ENCODE data around the gene PAAF1.

Gene PAAF1

DNA sequence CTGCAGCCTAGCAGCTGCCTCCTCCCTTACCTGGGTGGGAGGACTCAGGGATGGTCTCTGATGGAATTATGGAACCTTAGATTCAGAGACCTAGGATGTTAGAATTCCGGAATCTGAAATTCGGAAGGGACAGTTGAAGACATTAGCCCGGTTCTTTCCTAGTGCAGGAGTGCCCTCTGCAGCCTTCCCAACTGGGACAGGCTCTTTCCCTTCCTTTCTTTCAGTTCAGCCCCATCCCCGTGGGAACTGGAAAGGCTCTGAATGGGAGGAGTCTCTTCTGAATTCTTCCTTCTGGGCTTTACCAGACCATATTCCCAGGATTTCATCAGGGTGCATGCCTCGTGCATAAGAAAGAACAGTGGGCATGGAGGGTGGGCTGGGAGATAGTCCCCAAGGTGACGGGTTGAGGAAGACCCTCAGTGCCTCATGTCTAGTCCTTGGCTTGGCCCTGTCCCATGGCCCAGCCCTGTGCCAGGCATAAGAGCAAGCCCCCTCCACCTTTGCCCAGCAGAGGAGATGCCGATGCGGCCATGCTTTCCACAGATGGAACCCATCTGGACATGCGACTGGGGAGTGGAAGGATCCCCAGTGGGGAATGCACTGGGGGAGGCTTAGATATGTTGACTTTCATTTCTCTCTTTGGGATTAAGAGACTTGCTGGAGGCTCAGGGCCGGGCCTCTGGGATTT lies 88.4 kb downstream of the PAAF1 start:
- ATAC-seq (replicated peaks): no peak
- DNase-seq: no peak
- Mint-ChIP-seq H3K9me3 (no peaks in the 10 kb centered on the region), H3K27ac (no peak overlapping the region), H3K4me3 (no peak overlapping the region), H3K27me3 (no peaks in the 10 kb centered on the region), H3K4me1 (peaks cover 24 to 38% of the 10 kb centered on the region in 2 donors), H3K36me3 (no peaks in the 10 kb centered on the region)

DNA sequence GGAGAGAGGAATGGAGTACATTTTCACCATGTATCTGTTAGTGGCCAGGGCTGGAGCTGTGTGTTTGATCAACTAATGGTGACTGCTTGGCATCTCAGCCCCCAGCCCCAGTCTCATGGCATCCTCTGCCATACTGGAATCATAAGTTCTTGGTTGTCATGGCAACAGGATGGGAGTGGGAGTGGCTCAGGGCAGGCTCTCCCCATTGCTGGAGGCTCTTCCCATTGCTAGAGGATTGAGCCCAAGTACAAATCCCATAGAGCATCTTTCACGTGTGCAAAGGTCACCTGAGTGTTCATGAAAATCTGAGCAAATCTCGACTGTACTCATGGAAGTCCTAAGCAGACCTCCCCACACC lies 88.9 kb downstream of the PAAF1 start:
- no peaks in the 10 kb centered on the region for H3K9me3 Mint-ChIP-seq
- H3K27ac Mint-ChIP-seq: no peak overlapping the region
- ATAC-seq (replicated peaks) (no peak), DNase-seq (no peak)
- peaks cover 27 to 43% of the 10 kb centered on the region in 2 donors for H3K4me1 Mint-ChIP-seq
- no peaks in the 10 kb centered on the region for H3K36me3 Mint-ChIP-seq
- no peaks in the 10 kb centered on the region for H3K27me3 Mint-ChIP-seq
- no peak overlapping the region for H3K4me3 Mint-ChIP-seq

- no peak overlapping the region for H3K4me3 Mint-ChIP-seq
- H3K4me1 Mint-ChIP-seq: peaks cover 44 to 70% of the 10 kb centered on the region in 2 donors
- H3K9me3 Mint-ChIP-seq: no peaks in the 10 kb centered on the region
- DNase-seq (no peak), ATAC-seq (replicated peaks) (no peak)
- H3K36me3 Mint-ChIP-seq: peaks cover 6 to 9% of the 10 kb centered on the region in 2 donors
- peak overlapping the region; percentile 15 for H3K27ac Mint-ChIP-seq
- H3K27me3 Mint-ChIP-seq: no peaks in the 10 kb centered on the region
Observed at GRCh38 chr11:73968356-73968966, 91.7 kb downstream of the PAAF1 start.

DNA sequence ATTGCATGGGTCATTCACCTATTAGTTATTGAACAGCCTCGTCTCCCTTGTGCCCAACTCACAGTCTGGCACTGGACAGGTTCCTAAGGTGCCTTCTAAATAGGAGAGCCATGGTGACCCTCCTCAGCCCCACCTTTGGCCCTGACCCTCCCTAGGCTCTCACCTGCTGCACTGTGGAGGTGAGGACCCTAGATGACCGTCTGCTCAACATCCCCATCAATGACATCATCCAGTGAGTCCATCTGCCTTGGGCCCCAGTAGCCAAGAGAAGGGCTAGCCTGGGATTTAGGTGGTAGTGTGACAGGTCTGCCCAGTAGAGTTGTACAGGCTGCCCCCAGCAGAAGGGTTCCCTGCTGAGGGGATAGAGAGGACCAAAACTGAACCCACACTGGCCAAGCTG lies 92.3 kb downstream of the PAAF1 start:
- H3K9me3 Mint-ChIP-seq: no peaks in the 10 kb centered on the region
- no peak overlapping the region for H3K4me3 Mint-ChIP-seq
- H3K27me3 Mint-ChIP-seq: no peaks in the 10 kb centered on the region
- peaks cover 47 to 73% of the 10 kb centered on the region in 2 donors for H3K4me1 Mint-ChIP-seq
- no peak for DNase-seq
- peak overlapping the region; percentile 52 for H3K27ac Mint-ChIP-seq
- ATAC-seq (replicated peaks): no peak
- peaks cover 8 to 14% of the 10 kb centered on the region in 2 donors for H3K36me3 Mint-ChIP-seq

GRCh38 chr11:73969991-73970800 lies 93.4 kb downstream of the PAAF1 start:
- H3K9me3 Mint-ChIP-seq: no peaks in the 10 kb centered on the region
- peaks cover 16 to 25% of the 10 kb centered on the region in 2 donors for H3K36me3 Mint-ChIP-seq
- H3K27me3 Mint-ChIP-seq: no peaks in the 10 kb centered on the region
- no peak for DNase-seq
- peaks cover 55 to 76% of the 10 kb centered on the region in 2 donors for H3K4me1 Mint-ChIP-seq
- H3K27ac Mint-ChIP-seq: peak overlapping the region; percentile 71
- H3K4me3 Mint-ChIP-seq: peak overlapping the region in 1 of 2 donors; percentile 8
- peak in 1 of 2 donors; percentile 25 for ATAC-seq (replicated peaks)

- H3K36me3 Mint-ChIP-seq: peaks cover 27 to 36% of the 10 kb centered on the region in 2 donors
- H3K9me3 Mint-ChIP-seq: no peaks in the 10 kb centered on the region
- DNase-seq (no peak), ATAC-seq (replicated peaks) (peak; percentile 50 to 53)
- peak overlapping the region; percentile 92 for H3K27ac Mint-ChIP-seq
- H3K4me1 Mint-ChIP-seq: peaks cover 60 to 82% of the 10 kb centered on the region in 2 donors
- no peaks in the 10 kb centered on the region for H3K27me3 Mint-ChIP-seq
- peak overlapping the region; percentile 13 to 57 for H3K4me3 Mint-ChIP-seq
Observed at GRCh38 chr11:73971175-73971719, 94.4 kb downstream of the PAAF1 start.

DNA sequence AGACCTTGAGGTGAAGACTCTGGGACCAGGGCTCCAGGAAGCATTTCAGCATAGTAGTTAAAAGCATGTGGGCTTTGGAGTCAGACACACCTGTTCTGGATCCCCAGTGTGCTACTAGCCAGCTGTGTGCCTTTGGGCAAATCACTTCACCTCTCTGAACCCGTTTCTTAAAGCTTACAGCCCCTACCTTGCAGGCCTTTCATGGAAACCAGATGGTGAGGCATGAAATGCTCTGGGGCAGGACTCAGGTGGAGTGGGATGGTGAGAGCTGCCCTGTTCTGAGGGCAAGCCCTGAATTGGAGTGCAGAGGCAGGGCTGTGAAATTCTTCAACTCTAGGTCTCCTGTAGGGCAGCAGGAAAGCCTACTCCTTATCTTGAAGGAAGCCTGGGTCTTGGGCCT lies 95.4 kb downstream of the PAAF1 start:
- Mint-ChIP-seq H3K27ac (peak overlapping the region; percentile 92), H3K27me3 (no peaks in the 10 kb centered on the region), H3K36me3 (peaks cover 33 to 45% of the 10 kb centered on the region in 2 donors), H3K4me1 (peaks cover 66 to 90% of the 10 kb centered on the region in 2 donors), H3K9me3 (no peaks in the 10 kb centered on the region), H3K4me3 (no peak overlapping the region)
- ATAC-seq (replicated peaks): no peak
- DNase-seq: no peak

DNA sequence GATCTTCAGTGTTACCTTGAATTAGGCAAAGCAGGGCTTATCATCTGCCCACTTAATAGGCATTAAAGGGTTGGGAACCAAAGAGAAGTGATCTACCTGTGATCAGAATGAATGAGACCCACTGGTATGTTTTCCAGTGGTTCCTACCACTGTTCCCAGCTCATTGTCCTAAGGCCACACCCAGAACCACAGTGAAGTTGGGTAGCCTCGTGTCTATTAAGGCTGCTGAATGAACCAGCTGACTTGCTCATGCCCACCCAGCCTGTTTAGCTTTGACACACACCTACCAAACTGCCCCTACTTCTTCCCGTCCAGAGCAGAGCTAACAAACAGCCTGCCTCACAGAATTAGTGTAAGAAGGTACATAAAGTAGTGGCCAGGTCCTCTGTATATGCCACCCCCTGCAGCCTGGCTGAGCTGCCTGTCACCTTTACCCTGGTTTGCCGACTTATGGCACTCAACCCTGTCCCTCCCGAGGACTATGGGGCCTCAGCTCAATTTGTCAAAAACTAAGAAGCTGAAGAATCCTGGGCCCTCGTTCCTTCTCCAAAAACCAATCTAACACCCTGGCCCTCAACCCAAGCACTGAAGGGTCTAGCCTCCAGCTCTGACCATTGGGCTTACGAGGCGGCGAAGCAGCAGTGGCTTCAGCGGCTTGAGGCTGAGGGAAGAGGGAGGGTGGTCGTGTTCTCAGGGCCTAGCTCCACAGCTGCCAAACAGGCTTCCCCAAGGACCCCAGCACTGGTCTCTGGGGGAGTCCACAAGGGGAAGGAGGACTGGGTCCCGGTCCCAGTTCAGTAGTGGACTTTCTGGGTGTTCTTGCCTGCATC lies 96.0 kb downstream of the PAAF1 start:
- Mint-ChIP-seq H3K27me3 (no peaks in the 10 kb centered on the region), H3K36me3 (peaks cover 36 to 52% of the 10 kb centered on the region in 2 donors), H3K4me3 (no peak overlapping the region), H3K27ac (peak overlapping the region; percentile 92), H3K4me1 (peaks cover 67 to 96% of the 10 kb centered on the region in 2 donors), H3K9me3 (no peaks in the 10 kb centered on the region)
- DNase-seq: no peak
- no peak for ATAC-seq (replicated peaks)

- H3K36me3 Mint-ChIP-seq: peaks cover 50 to 69% of the 10 kb centered on the region in 2 donors
- peaks cover 63 to 92% of the 10 kb centered on the region in 2 donors for H3K4me1 Mint-ChIP-seq
- ATAC-seq (replicated peaks): no peak
Observed at GRCh38 chr11:73974604-73975478, 98.0 kb downstream of the PAAF1 start.

GRCh38 chr11:73975479-73975757 lies 98.6 kb downstream of the PAAF1 start:
- H3K4me1 Mint-ChIP-seq: peaks cover 63 to 92% of the 10 kb centered on the region in 2 donors
- no peak for DNase-seq
- peak overlapping the region; percentile 42 for H3K27ac Mint-ChIP-seq
- no peaks in the 10 kb centered on the region for H3K9me3 Mint-ChIP-seq
- H3K4me3 Mint-ChIP-seq: peak overlapping the region in 1 of 2 donors; percentile 12
- peaks cover 54 to 75% of the 10 kb centered on the region in 2 donors for H3K36me3 Mint-ChIP-seq
- no peaks in the 10 kb centered on the region for H3K27me3 Mint-ChIP-seq
- ATAC-seq (replicated peaks): no peak

More at GRCh38 chr11:73974604-73975478, 98.0 kb downstream of the PAAF1 start:
- no peak for DNase-seq
- Mint-ChIP-seq H3K4me3 (no peak overlapping the region), H3K9me3 (no peaks in the 10 kb centered on the region), H3K27ac (peak overlapping the region; percentile 78), H3K27me3 (no peaks in the 10 kb centered on the region)

GRCh38 chr11:73976451-73977151 lies 99.8 kb downstream of the PAAF1 start:
- peaks cover 65 to 86% of the 10 kb centered on the region in 2 donors for H3K36me3 Mint-ChIP-seq
- no peaks in the 10 kb centered on the region for H3K9me3 Mint-ChIP-seq
- peaks cover 62 to 87% of the 10 kb centered on the region in 2 donors for H3K4me1 Mint-ChIP-seq
- DNase-seq: no peak
- H3K4me3 Mint-ChIP-seq: peak overlapping the region in 1 of 2 donors; percentile 23
- no peak for ATAC-seq (replicated peaks)
- H3K27ac Mint-ChIP-seq: peak overlapping the region; percentile 69
- no peaks in the 10 kb centered on the region for H3K27me3 Mint-ChIP-seq

DNA sequence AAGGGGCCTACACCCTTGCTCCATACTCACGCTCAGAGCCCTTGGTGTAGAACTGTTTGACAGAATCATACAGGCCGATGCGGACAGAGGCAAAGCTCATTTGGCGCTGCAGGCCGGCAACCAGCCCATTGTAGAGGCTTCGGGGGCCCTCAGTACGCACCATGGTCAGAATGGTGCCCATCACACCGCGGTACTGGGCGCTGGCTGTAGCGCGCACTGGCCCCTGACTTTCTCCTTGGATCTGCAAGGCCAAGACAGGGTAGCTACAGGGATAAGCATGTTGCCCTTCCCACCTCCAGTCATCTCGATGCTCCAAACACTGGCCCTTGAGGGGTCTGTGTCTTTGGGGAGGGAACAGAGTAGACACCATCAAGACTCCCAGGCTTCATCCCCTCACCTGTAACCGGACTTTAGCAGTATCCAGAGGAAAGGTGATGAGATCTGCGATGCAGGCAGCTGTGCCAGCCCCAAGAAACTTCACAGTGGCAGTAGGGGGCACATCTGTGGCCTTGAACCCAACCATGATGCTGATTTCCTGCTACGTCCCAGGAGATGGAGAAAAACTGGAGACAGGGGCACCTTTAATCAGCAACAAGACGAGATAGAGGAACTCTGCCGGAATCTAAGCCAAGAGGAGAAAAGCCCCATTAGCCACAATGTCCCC lies 101.2 kb downstream of the PAAF1 start:
- no peaks in the 10 kb centered on the region for H3K27me3 Mint-ChIP-seq
- peaks cover 73 to 94% of the 10 kb centered on the region in 2 donors for H3K36me3 Mint-ChIP-seq
- ATAC-seq (replicated peaks) (no peak), DNase-seq (no peak)
- H3K9me3 Mint-ChIP-seq: no peaks in the 10 kb centered on the region
- H3K4me1 Mint-ChIP-seq: peaks cover 60 to 75% of the 10 kb centered on the region in 2 donors
- peak overlapping the region; percentile 69 for H3K27ac Mint-ChIP-seq
- peak overlapping the region in 1 of 2 donors; percentile 5 for H3K4me3 Mint-ChIP-seq
